HEK293 (cell line): Measurements from ENCODE around the gene METTL21A.

Experiments
- CTCF ChIA-PET: fragments of 350-600 bp; formaldehyde crosslinking; extraction: SDS; loops from one replicate; lab custom pipeline; 2021; ENCODE audit warnings: antibody characterized with exemption; lab: Yijun Ruan, JAX
- POLR2A ChIA-PET: fragments of 300-600 bp; formaldehyde crosslinking; extraction: SDS; loops from one replicate; lab custom pipeline; 2020; ENCODE audit warnings: antibody characterized with exemption, inconsistent platforms; lab: Yijun Ruan, JAX
- H3K27ac ChIP-seq: fragments of 200-500 bp; sonication (Bioruptor generic); 2 replicates; pipeline ENCODE4 v1.5.1; 2014; ENCODE audit warnings: low read depth, low read length, control low read depth, inconsistent platforms; ENCODE audit errors: extremely low read depth
- H3K36me3 ChIP-seq, 2 experiments: fragments of 200-500 bp in 1 of 2; sonication (Bioruptor generic) in 1 of 2; 1 replicate in 1 of 2; 2 replicates in 1 of 2; pipeline ENCODE4 v1.5.1; 2014 to 2017; ENCODE audit warnings: inconsistent platforms in 2 of 2, low read length in 2 of 2; ENCODE audit not compliant: control insufficient read depth in 2 of 2, insufficient read depth in 1 of 2
- H3K4me1 ChIP-seq: fragments of 200-500 bp; sonication (Bioruptor generic); 2 replicates; pipeline ENCODE4 v1.5.1; 2014; ENCODE audit warnings: mild to moderate bottlenecking, low read length, inconsistent platforms; ENCODE audit not compliant: control insufficient read depth, insufficient read depth
- H3K4me3 ChIP-seq: 2 replicates; pipeline ENCODE4 v1.5.1; 2011; ENCODE audit warnings: low read depth, mild to moderate bottlenecking, control low read depth, low read length, moderate library complexity
- H3K9me3 ChIP-seq: fragments of 200-500 bp; sonication (Bioruptor generic); 2 replicates; pipeline ENCODE4 v1.5.1; 2014; ENCODE audit warnings: low read depth, low read length, inconsistent platforms; ENCODE audit not compliant: control insufficient read depth, insufficient read depth
- HOXA7 ChIP-seq: sonication (generic); formaldehyde crosslinking; IDR thresholded peaks from 2 replicates; pipeline ENCODE4 v1.8.1; 2022; ENCODE audit warnings: missing genetic modification reagents, borderline replicate concordance
- ZBTB11 ChIP-seq: fragments of 450-650 bp; formaldehyde crosslinking; conservative IDR thresholded peaks from 2 replicates; pipeline ENCODE4 v1.5.1; 2016; ENCODE audit warnings: low read depth, missing biosample characterization, missing genetic modification characterization
- ZBTB20 ChIP-seq: fragments of 450-650 bp; formaldehyde crosslinking; IDR thresholded peaks from 2 replicates; pipeline ENCODE4 v1.5.1; 2016; ENCODE audit warnings: missing biosample characterization, missing genetic modification characterization
- ZNF341 ChIP-seq: fragments of 450-650 bp; formaldehyde crosslinking; IDR thresholded peaks from 2 replicates; pipeline ENCODE4; 2016; ENCODE audit warnings: low read depth, missing biosample characterization, missing genetic modification characterization
- ZNF473 ChIP-seq: fragments of 450-650 bp; formaldehyde crosslinking; IDR thresholded peaks from 2 replicates; pipeline ENCODE4 v1.5.1; 2017; ENCODE audit warnings: missing biosample characterization, missing genetic modification characterization
- ZNF596 ChIP-seq: fragments of 450-650 bp; IDR thresholded peaks from 2 replicates; pipeline ENCODE4 v1.5.0; 2018; ENCODE audit warnings: missing biosample characterization, mild to moderate bottlenecking, missing genetic modification characterization, moderate library complexity
- ZNF600 ChIP-seq: fragments of 450-650 bp; formaldehyde crosslinking; IDR thresholded peaks from 2 replicates; pipeline ENCODE4 v1.5.1; 2016; ENCODE audit warnings: missing biosample characterization, missing genetic modification characterization
- ZNF654 ChIP-seq: fragments of 450-650 bp; formaldehyde crosslinking; IDR thresholded peaks from 2 replicates; pipeline ENCODE4 v1.5.1; 2016; ENCODE audit warnings: low read depth, missing biosample characterization, missing genetic modification characterization
- ZNF660 ChIP-seq: fragments of 450-650 bp; IDR thresholded peaks from 2 replicates; pipeline ENCODE4 v1.5.1; 2018; ENCODE audit warnings: missing biosample characterization, mild to moderate bottlenecking, missing genetic modification characterization
- TF ChIP-seq, protein P1 (sequence below): fragments of 450-650 bp; formaldehyde crosslinking; IDR thresholded peaks from 2 replicates; pipeline ENCODE4 v1.5.1; 2016; ENCODE audit warnings: missing biosample characterization, missing genetic modification characterization

Gene METTL21A

DNA sequence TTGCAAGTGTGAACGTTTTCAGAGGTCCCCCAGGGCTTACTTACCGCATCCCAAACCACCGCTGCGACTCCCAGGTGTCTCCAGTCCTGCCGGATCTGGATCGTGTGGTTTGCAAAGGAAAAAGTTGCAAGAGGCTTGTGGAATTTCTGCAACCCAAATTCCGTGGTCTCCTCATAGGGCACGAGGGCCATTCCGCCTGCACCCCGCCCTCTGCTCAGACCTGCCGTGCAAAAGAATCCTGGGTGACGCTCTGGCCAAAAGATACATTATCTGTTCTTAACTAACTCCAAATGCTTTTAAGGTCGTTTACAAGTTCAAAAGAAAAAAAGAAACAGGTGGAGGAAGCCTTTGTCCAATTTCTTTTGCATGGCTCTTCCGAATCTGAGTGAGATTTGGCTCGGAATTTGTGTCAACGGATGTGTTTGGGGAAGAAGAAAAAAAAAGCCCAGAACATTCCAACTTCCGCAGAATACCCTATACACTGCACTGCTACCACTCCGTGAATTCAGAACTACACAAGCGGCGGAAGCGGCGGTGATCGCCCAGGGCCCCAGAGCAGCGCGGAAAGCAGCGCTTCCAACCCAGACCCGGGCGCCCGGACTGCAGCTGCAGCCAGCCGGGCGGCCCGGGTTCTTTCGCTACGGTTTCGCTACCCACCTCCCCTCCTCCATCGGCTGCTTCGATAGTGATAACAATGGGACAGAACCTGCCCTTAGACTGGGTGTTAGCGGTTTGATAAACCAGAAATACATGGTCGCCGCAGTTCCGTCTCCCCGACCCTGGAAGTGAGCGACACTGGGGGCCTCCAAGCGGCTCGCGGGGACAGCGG, 795 bp downstream of the METTL21A start:
- TF ChIP-seq ZBTB11 (tag by site-specific recombination) (0 out of 2 replicates have a peak, but pooled peaks have one; percentile 20), ZNF341 (tag by site-specific recombination) (peak; percentile 73), ZBTB20 (tag by site-specific recombination) (peak; percentile 68), ZNF473 (tag by site-specific recombination) (no peak), ZNF600 (0 out of 2 replicates have a peak, but pooled peaks have one; percentile 22)
- TF ChIP-seq, protein P1, sequence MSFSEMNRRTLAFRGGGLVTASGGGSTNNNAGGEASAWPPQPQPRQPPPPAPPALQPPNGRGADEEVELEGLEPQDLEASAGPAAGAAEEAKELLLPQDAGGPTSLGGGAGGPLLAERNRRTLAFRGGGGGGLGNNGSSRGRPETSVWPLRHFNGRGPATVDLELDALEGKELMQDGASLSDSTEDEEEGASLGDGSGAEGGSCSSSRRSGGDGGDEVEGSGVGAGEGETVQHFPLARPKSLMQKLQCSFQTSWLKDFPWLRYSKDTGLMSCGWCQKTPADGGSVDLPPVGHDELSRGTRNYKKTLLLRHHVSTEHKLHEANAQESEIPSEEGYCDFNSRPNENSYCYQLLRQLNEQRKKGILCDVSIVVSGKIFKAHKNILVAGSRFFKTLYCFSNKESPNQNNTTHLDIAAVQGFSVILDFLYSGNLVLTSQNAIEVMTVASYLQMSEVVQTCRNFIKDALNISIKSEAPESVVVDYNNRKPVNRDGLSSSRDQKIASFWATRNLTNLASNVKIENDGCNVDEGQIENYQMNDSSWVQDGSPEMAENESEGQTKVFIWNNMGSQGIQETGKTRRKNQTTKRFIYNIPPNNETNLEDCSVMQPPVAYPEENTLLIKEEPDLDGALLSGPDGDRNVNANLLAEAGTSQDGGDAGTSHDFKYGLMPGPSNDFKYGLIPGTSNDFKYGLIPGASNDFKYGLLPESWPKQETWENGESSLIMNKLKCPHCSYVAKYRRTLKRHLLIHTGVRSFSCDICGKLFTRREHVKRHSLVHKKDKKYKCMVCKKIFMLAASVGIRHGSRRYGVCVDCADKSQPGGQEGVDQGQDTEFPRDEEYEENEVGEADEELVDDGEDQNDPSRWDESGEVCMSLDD (tag by site-specific recombination), result peak; percentile 35
- peak overlapping the region; percentile 88 for H3K27ac ChIP-seq

DNA sequence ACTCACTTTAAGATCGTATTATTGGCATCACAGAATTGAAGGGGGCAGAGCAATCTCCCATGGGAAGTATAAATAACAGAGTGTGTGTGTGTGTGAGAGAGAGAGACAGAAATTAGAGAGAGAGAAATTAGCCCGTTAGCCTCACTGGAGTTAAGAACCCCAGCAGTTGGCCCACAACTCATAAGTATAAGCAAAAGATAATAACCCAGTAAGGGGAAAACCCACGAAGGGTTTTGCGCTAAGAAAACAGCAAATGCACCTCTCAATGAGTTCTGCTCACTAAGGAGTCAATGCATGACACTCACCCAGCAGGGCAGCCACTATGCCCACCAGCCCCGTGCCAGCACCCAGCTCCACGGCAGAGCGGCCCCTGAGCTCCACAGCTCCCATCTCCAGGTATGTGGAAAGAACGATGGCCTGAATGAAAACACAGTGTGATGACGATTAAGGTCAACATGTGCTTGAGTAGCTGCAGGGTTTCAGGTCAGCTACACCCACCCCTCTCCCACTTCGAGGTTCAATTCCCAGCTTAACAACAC, 3.6 kb downstream of the METTL21A start:
- CTCF ChIA-PET, result interaction anchor here (0.6 to 0.9 kb wide), 2 partner anchors 25 to 100 kb away, joined by 3 read pairs; no protein-coding TSS in a partner anchor
- Histone ChIP-seq H3K27ac (no peak overlapping the region), H3K36me3 (peaks cover 15 to 57% of the 10 kb centered on the region in 2 experiments), H3K9me3 (no peaks in the 10 kb centered on the region)
- POLR2A ChIA-PET, result interaction anchor here (0.6 to 0.7 kb wide), 2 partner anchors 9 to 90 kb away, joined by 3 read pairs; partner anchors contain the start of gene CCNYL1
- 0 out of 2 replicates have a peak, but pooled peaks have one; percentile 47 for TF ChIP-seq ZNF596 (tag by site-specific recombination)
- TF ChIP-seq ZNF654 (tag by site-specific recombination), result no peak
- TF ChIP-seq, all 188 proteins: peak for 1
- 0 out of 2 replicates have a peak, but pooled peaks cover 3% of the 10 kb centered on the region for H3K4me1 ChIP-seq
- no peak overlapping the region for H3K4me3 ChIP-seq

More for the DNA sequence above, 795 bp downstream of the METTL21A start:
- Histone ChIP-seq H3K9me3 (no peaks in the 10 kb centered on the region), H3K4me1 (0 out of 2 replicates have a peak, but pooled peaks cover 3% of the 10 kb centered on the region), H3K4me3 (peak overlapping the region; percentile 81), H3K36me3 (peaks cover 15 to 38% of the 10 kb centered on the region in 2 experiments)
- POLR2A ChIA-PET, result interaction anchor here (0.6 to 3.0 kb wide), 12 partner anchors 8 to 459 kb away, joined by 3 to 38 read pairs (median 4); partner anchors contain the start of genes CCNYL1, CREB1, KLF7 and PLEKHM3
- CTCF ChIA-PET, result interaction anchor here (0.6 to 1.9 kb wide), 7 partner anchors 15 to 858 kb away, joined by 3 to 10 read pairs (median 3); no protein-coding TSS in a partner anchor

GRCh38 chr2:207619764-207620203, 5.4 kb downstream of the METTL21A start:
- Histone ChIP-seq H3K4me3 (no peak overlapping the region), H3K36me3 (peaks cover 15 to 63% of the 10 kb centered on the region in 2 experiments), H3K4me1 (0 out of 2 replicates have a peak, but pooled peaks cover 3% of the 10 kb centered on the region), H3K27ac (no peak overlapping the region), H3K9me3 (no peaks in the 10 kb centered on the region)
- TF ChIP-seq HOXA7 (CRISPR knock-in tag), result no peak
- TF ChIP-seq ZNF660 (tag by site-specific recombination), result 0 out of 2 replicates have a peak, but pooled peaks have one; percentile 41
- POLR2A ChIA-PET, result no interaction called here
- CTCF ChIA-PET, result no interaction called here
